Endodermal cell (in vitro differentiated cells): Measurements from ENCODE around the gene TRAPPC8. TPM values are rescaled to one million over a fixed set of nuclear protein-coding genes. Genes with fewer than 3 reads are reported as not detected.
"Not testable (repeated sequence)": the region's sequence is repeated elsewhere in the genome, so short reads cannot be mapped to it uniquely, and the experiment has no call there.

Experiments
- DNase-seq: peaks from one replicate; pipeline ENCODE4 v3.0.0-alpha.2; 2017
- H3K27ac ChIP-seq: 2 replicates; pipeline ENCODE4 v1.5.1; 2013; ENCODE audit warnings: mild to moderate bottlenecking, low read depth, low read length, moderate library complexity
- H3K27me3 ChIP-seq: 2 replicates; pipeline ENCODE4 v1.6.1; 2013; ENCODE audit warnings: mild to moderate bottlenecking, low read length, moderate library complexity; ENCODE audit not compliant: insufficient read depth, control insufficient read depth, poor library complexity, severe bottlenecking
- H3K36me3 ChIP-seq: 2 replicates; pipeline ENCODE4 v1.7.0; 2013; ENCODE audit warnings: mild to moderate bottlenecking, low read length, moderate library complexity; ENCODE audit not compliant: control insufficient read depth, insufficient read depth
- H3K4me1 ChIP-seq: one replicate; pipeline ENCODE4 v1.7.0; 2013; ENCODE audit warnings: low read length; ENCODE audit not compliant: control insufficient read depth, insufficient read depth
- H3K4me3 ChIP-seq: 2 replicates; pipeline ENCODE4 v1.5.1; 2013; ENCODE audit warnings: mild to moderate bottlenecking, low read length, moderate library complexity
- H3K9ac ChIP-seq: 2 replicates; pipeline ENCODE4 v1.6.1; 2013; ENCODE audit warnings: mild to moderate bottlenecking, low read length, moderate library complexity; ENCODE audit not compliant: poor library complexity, severe bottlenecking; ENCODE audit errors: extremely low read depth
- H3K9me3 ChIP-seq: 2 replicates; pipeline ENCODE4 v1.6.1; 2013; ENCODE audit warnings: mild to moderate bottlenecking, low read length, moderate library complexity; ENCODE audit not compliant: control insufficient read depth
- H3K27ac Mint-ChIP-seq: 2 replicates; pipeline ENCODE4 v1.8.0; 2020; ENCODE audit warnings: mixed read lengths
- H3K27me3 Mint-ChIP-seq: 2 replicates; pipeline ENCODE4 v1.8.0; 2021; ENCODE audit warnings: mild to moderate bottlenecking, mixed read lengths; ENCODE audit not compliant: insufficient read depth
- H3K36me3 Mint-ChIP-seq: 2 replicates; pipeline ENCODE4 v1.8.0; 2020; ENCODE audit warnings: low read depth, mixed read lengths
- H3K4me1 Mint-ChIP-seq: 2 replicates; pipeline ENCODE4 v1.8.0; 2020; ENCODE audit warnings: mixed read lengths
- H3K4me3 Mint-ChIP-seq: 2 replicates; pipeline ENCODE4 v1.8.0; 2020; ENCODE audit warnings: mild to moderate bottlenecking, moderate library complexity, mixed read lengths
- H3K9me3 Mint-ChIP-seq: 2 replicates; pipeline ENCODE4 v1.8.0; 2020; ENCODE audit warnings: mild to moderate bottlenecking, mixed read lengths
- WGBS, 2 experiments: methylation state at CpG; one replicate each; pipeline versions ENCODE4 v1.1.5 to v1.1.7; 2013; ENCODE audit warnings: missing lambda C conversion rate in 2 of 2, mixed read lengths in 1 of 2; ENCODE audit not compliant: insufficient coverage in 1 of 2, insufficient read length in 1 of 2; 5-methylcytosine and 5-hydroxymethylcytosine counted together
- total RNA-seq, 2 donors: library from RNA; stranded (reverse); fragmentation: NEBNext Ultra II Directional in 1 of 2; extraction: Animal tissue kit (Norgen Biotek cat#: 25700) in 1 of 2; gene quantifications; 2 replicates in 1 of 2; 3 replicates in 1 of 2; pipeline ENCODE4 v1.2.1, GENCODE V29; 2021
- TF ChIP-seq, protein P1 (sequence below): fragments of 200-600 bp; sonication (generic); conservative IDR thresholded peaks from 2 replicates; pipeline ENCODE4 v1.5.0; 2021; ENCODE audit warnings: antibody characterized with exemption, mild to moderate bottlenecking

Gene TRAPPC8
- total RNA-seq, 2 donors from 2014 or later, result 45.2 to 49.0 TPM

GRCh38 chr18:31931886-31932240, 11.1 kb downstream of the TRAPPC8 start:
- no peaks in the 10 kb centered on the region for H3K9me3 ChIP-seq
- H3K36me3 ChIP-seq, result peaks cover 49% of the 10 kb centered on the region
- Mint-ChIP-seq H3K36me3 (peaks cover 39% of the 10 kb centered on the region), H3K9me3 (no peaks in the 10 kb centered on the region), H3K27ac (peak overlapping the region; percentile 76), H3K4me1 (peaks cover 10% of the 10 kb centered on the region), H3K27me3 (no peaks in the 10 kb centered on the region), H3K4me3 (no peak overlapping the region)
- no peaks in the 10 kb centered on the region for H3K27me3 ChIP-seq
- H3K9ac ChIP-seq, result no peak overlapping the region
- H3K4me3 ChIP-seq, result peak overlapping the region; percentile 32
- TF ChIP-seq, protein P1, sequence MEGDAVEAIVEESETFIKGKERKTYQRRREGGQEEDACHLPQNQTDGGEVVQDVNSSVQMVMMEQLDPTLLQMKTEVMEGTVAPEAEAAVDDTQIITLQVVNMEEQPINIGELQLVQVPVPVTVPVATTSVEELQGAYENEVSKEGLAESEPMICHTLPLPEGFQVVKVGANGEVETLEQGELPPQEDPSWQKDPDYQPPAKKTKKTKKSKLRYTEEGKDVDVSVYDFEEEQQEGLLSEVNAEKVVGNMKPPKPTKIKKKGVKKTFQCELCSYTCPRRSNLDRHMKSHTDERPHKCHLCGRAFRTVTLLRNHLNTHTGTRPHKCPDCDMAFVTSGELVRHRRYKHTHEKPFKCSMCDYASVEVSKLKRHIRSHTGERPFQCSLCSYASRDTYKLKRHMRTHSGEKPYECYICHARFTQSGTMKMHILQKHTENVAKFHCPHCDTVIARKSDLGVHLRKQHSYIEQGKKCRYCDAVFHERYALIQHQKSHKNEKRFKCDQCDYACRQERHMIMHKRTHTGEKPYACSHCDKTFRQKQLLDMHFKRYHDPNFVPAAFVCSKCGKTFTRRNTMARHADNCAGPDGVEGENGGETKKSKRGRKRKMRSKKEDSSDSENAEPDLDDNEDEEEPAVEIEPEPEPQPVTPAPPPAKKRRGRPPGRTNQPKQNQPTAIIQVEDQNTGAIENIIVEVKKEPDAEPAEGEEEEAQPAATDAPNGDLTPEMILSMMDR, result no peak
- WGBS, 2 experiments, result 97 to 100% methylated on average over 5 of the region's 6 CpGs
- no peak overlapping the region for H3K27ac ChIP-seq
- peak; percentile 20 for DNase-seq
- H3K4me1 ChIP-seq, result no peaks in the 10 kb centered on the region

GRCh38 chr18:31931163-31931885, 11.6 kb downstream of the TRAPPC8 start:
- H3K9me3 ChIP-seq, result peaks cover 1% of the 10 kb centered on the region
- peaks cover 52% of the 10 kb centered on the region for H3K36me3 ChIP-seq
- no peaks in the 10 kb centered on the region for H3K4me1 ChIP-seq
- 77 to 81% methylated on average over 2 to 5 of the region's 6 CpGs for WGBS, 2 experiments
- peak overlapping the region; percentile 32 for H3K4me3 ChIP-seq
- Mint-ChIP-seq H3K4me3 (no peak overlapping the region), H3K36me3 (peaks cover 42% of the 10 kb centered on the region), H3K9me3 (no peaks in the 10 kb centered on the region), H3K27me3 (no peaks in the 10 kb centered on the region), H3K4me1 (peaks cover 10% of the 10 kb centered on the region), H3K27ac (peak overlapping the region; percentile 76)
- no peak overlapping the region for H3K9ac ChIP-seq
- no peak for DNase-seq
- no peaks in the 10 kb centered on the region for H3K27me3 ChIP-seq
- TF ChIP-seq, protein P1, result no peak
- no peak overlapping the region for H3K27ac ChIP-seq

DNA sequence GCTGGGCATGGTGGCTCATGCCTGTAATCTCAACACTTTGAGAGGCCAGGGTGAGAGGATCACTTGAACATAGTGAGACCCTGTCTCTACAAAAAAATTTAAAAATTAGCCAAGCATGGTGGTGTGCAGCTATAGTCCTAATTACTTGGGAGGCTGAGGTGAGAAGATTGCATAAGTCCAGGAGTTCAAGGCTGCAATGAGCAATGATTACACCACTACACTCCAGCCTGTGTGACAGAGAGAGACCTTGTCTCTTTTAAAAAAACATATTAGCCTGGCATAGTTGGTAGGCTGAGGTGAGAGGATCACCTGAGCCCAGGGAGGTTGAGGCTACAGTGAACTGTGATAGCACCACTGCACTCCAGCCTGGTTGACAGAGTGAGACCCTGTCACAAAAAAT, 13.7 kb downstream of the TRAPPC8 start:
- no peak for DNase-seq
- no peaks in the 10 kb centered on the region for H3K27me3 ChIP-seq
- no peak overlapping the region for H3K4me3 ChIP-seq
- no peak overlapping the region for H3K9ac ChIP-seq
- peaks cover 51% of the 10 kb centered on the region for H3K36me3 Mint-ChIP-seq
- H3K9me3 ChIP-seq, result peaks cover 7% of the 10 kb centered on the region
- TF ChIP-seq, protein P1, result no peak
- H3K27ac Mint-ChIP-seq, result no peak overlapping the region
- no peaks in the 10 kb centered on the region for H3K27me3 Mint-ChIP-seq
- H3K36me3 ChIP-seq, result peaks cover 60% of the 10 kb centered on the region
- H3K9me3 Mint-ChIP-seq, result no peaks in the 10 kb centered on the region
- no peaks in the 10 kb centered on the region for H3K4me1 ChIP-seq
- H3K27ac ChIP-seq, result no peak overlapping the region
- H3K4me3 Mint-ChIP-seq, result no peak overlapping the region
- peaks cover 10% of the 10 kb centered on the region for H3K4me1 Mint-ChIP-seq

- DNase-seq, H3K27me3 Mint-ChIP-seq, H3K27me3 ChIP-seq, H3K4me1 Mint-ChIP-seq, H3K27ac ChIP-seq, H3K9ac ChIP-seq, H3K9me3 ChIP-seq, H3K9me3 Mint-ChIP-seq, H3K27ac Mint-ChIP-seq, H3K4me3 ChIP-seq, H3K4me3 Mint-ChIP-seq, H3K4me1 ChIP-seq: not testable (repeated sequence)
- 96 to 100% methylated on average over 3 to 5 of the region's 5 CpGs for WGBS, 2 experiments
- peaks cover 72% of the 10 kb centered on the region for H3K36me3 ChIP-seq
- peaks cover 55% of the 10 kb centered on the region for H3K36me3 Mint-ChIP-seq
Measured at GRCh38 chr18:31926988-31927387, 15.9 kb downstream of the TRAPPC8 start.
